T-helper 2 cell treated with Interferon-gamma antibody and Interleukin-4, amounts not matched to agents 5 μg/mL and 100 μg/mL, for 36 hours (primary cell): ENCODE measurements around the gene PPT1.

Experiments
- DNase-seq: peaks from one replicate; pipeline ENCODE4 v3.0.0; 2021; ENCODE audit warnings: low spot score
- H3K27ac Mint-ChIP-seq: one replicate; pipeline ENCODE4 v1.8.0; 2021; ENCODE audit warnings: mild to moderate bottlenecking, mixed read lengths
- H3K27me3 Mint-ChIP-seq: one replicate; pipeline ENCODE4 v1.8.0; 2021; ENCODE audit warnings: low read depth, mixed read lengths
- H3K36me3 Mint-ChIP-seq: one replicate; pipeline ENCODE4 v1.8.0; 2021; ENCODE audit warnings: low read depth, mixed read lengths
- H3K4me1 Mint-ChIP-seq: one replicate; pipeline ENCODE4 v1.8.0; 2021; ENCODE audit warnings: low read depth, mixed read lengths
- H3K4me3 Mint-ChIP-seq: one replicate; pipeline ENCODE4 v1.8.0; 2022; ENCODE audit warnings: mild to moderate bottlenecking, moderate library complexity, mixed read lengths
- H3K9me3 Mint-ChIP-seq: one replicate; pipeline ENCODE4 v1.8.0; 2021; ENCODE audit warnings: mixed read lengths

PPT1 gene

DNA sequence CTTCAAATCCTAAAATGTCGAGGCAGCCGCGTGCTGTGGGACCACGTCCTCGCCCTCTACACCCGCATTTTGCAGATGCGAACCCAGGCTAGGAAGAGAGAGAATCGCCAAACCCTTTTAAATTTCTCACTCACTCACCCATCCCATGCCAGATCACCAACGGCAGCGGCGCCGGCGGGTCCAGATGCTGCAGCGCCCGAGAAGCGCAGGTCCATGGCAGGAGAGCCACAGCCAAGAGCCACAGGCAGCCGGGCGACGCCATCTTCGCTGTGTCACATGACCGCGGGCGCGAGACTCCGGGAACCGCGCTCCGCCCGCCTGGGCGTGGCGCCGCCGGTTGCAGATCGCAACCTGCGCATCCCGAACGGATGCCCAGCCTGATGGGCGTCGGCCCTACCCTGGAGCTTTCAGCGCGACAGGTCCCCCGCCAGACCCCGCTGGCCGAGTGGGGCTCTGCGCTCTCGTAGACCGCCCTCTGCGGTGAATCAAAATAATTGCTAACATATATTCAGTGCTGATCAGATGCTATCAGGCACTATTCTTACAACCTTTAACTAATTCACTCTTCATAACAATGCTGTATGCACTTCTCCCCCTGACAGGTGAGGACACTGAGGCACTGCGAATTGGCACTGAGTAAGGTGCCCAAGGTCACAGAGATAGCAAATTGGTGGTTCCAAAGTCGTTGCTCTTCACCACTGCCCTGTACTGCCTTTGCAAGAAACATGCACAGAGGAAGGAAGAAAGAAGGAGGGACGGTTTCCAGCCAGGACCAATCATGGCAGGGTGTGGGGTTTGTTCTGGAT is at the start of gene PPT1:
PPT1 (minus strand) TSS at position 276 of the 806 bp plus-strand sequence; CDS start at position 262, 14 bp downstream.
- H3K36me3 Mint-ChIP-seq = peaks cover 14% of the 10 kb centered on the region
- H3K9me3 Mint-ChIP-seq = peaks cover 3% of the 10 kb centered on the region
- peaks cover 29% of the 10 kb centered on the region for H3K4me1 Mint-ChIP-seq
- H3K4me3 Mint-ChIP-seq = peak within 1 kb of the TSS; percentile 97
- peaks cover 15% of the 10 kb centered on the region for H3K27me3 Mint-ChIP-seq
- H3K27ac Mint-ChIP-seq = peak within 1 kb of the TSS; percentile 96
- DNase-seq = peak; percentile 82

DNA sequence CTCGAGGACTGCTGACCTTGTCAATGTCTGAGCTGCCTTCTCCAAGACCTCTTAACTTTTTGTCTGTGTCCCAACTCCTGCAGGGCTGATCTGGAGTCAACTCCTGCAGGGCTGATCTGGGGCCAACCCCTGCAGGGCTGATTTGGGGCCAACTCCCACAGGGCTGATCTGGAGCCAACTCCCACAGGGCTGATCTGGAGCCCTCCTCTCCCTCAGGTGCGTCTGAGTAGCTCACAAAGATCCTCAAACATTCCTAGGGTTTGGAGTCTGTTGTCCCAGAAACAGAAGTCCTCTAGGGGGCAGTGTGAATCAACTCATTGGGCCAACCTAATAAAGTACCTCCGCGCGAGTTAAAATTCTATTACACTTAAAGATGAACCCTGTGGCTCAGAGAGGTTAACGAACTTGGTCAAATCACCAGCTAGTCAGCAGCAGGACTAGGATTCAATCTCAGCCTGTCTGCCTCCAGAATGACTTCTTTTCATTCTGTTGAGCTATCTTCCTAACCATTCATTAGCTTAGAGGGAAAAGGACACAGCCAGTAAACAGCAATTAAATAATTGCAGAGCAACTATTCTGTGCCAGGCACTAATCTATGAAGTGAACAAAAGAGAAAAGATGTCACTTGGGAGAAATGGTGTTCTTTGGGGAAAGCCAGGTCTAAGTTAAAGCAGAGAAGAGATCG is 47.0 kb upstream of the PPT1 start:
- Mint-ChIP-seq H3K4me1 (peaks cover 10% of the 10 kb centered on the region), H3K4me3 (no peak overlapping the region), H3K27ac (no peak overlapping the region), H3K9me3 (no peaks in the 10 kb centered on the region), H3K36me3 (no peaks in the 10 kb centered on the region), H3K27me3 (peaks cover 49% of the 10 kb centered on the region)
- DNase-seq = peak; percentile 48

DNA sequence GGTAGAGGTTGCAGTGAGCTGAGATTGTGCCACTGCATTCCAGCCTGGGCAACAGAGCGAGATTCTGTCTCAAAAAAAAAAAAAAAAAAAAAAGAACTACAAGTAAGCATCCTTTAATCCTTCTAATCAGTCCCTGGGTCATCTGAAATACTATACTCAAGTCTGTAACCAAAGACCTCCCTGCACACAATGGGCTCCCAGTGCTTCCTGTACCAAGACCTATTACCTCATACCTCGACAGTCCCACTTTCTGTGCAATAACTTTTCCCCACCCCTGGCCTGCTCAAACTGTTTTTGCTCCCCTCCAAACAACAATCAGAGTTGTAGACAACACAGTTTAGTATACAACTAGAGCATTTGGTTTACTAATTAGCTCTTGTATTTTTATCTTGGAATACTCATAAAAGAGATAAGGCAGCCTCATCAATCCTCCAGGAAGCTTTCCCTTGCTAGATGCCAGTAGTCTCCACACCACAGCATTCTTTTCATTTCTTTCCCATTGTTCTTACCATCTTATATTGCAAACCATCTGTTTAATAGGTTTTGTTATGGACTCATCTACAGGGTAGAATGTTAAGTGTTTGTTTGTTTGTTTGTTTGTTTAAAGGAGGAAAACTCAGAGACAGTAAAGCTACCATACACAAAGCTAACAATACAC is 45.0 kb upstream of the PPT1 start:
- Mint-ChIP-seq H3K36me3 (no peaks in the 10 kb centered on the region), H3K9me3 (no peaks in the 10 kb centered on the region), H3K27me3 (peaks cover 39% of the 10 kb centered on the region), H3K4me3 (no peak overlapping the region), H3K27ac (no peak overlapping the region), H3K4me1 (peaks cover 7% of the 10 kb centered on the region)
- DNase-seq = no peak

DNA sequence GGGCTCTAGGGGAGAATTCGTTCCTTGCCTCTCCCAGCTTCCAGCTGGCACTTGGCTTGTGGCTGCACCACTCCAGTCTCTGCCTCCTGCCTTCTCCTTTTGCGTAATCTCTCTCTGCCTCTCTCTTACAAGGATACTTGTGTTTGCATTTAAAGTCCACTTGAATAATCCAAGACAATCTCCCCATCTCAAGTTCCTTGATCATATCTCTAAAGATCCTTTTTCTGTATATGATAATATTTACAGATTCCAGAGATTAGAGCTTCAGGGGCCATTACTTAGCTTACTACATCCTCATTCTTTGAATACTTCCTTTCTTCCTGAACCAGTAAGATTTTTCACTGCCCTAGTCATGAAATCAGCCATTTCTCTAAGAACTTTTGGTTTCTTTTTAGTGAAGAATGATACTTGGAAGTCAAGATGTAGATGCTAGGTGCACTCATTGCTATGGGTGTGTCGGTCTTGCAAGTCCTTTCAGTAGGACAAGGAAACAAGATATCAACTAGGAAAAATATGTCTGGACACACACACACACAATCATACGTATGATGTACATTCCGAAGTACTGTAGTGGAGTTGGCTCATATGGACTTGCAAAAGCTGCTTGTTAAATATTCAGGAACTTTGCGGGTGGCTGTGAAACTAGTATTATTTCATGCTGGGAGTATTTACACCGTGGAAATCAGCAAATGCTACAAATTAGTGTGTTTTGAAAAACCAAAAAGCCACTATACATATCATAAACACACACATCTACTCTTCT is 43.3 kb upstream of the PPT1 start:
- Mint-ChIP-seq H3K4me1 (peaks cover 7% of the 10 kb centered on the region), H3K9me3 (no peaks in the 10 kb centered on the region), H3K4me3 (no peak overlapping the region), H3K27me3 (peaks cover 33% of the 10 kb centered on the region), H3K27ac (no peak overlapping the region), H3K36me3 (no peaks in the 10 kb centered on the region)
- no peak for DNase-seq

DNA sequence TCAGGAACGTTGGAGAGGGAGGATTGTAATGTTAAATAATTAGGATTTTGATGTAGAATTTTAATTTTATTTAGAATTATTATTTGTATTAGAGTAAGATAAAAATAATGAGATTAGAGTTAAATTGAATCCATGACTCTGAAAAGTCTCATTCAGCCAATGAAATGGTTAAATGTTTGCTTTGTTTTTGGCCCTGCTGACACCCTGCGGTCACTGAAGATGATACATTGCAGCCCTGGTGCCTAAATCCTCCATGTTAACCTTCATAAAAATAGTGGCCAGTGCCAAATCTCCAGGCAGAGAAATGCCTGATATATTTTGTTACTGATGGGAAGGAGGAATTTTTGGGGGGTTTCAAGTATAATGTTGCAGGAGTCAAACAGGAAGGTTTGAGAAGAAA is 36.8 kb upstream of the PPT1 start:
- Mint-ChIP-seq H3K27ac (no peak overlapping the region), H3K27me3 (peaks cover 12% of the 10 kb centered on the region), H3K4me3 (no peak overlapping the region), H3K36me3 (no peaks in the 10 kb centered on the region), H3K9me3 (peaks cover 13% of the 10 kb centered on the region), H3K4me1 (peaks cover 5% of the 10 kb centered on the region)
- no peak for DNase-seq

DNA sequence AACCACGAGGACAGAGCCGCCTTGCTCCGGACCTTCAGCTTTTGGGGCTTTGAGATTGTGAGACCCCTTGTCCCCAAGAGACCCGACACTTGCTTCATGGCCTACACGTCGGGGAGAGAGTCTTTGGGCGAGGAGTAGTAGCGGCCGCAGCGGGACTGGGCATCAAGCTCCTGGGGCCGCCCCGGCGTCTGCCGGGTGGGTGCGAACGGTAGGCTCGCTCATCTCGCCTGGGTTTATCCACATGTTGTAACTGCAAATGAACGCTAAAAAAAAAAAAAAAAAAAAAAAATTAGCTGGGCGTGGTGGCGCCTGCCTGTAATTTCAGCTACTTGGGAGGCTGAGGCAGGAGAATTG is 36.2 kb upstream of the PPT1 start:
- H3K36me3 Mint-ChIP-seq = no peaks in the 10 kb centered on the region
- peaks cover 10% of the 10 kb centered on the region for H3K27me3 Mint-ChIP-seq
- H3K9me3 Mint-ChIP-seq = peaks cover 13% of the 10 kb centered on the region
- no peak for DNase-seq
- H3K4me3 Mint-ChIP-seq = no peak overlapping the region
- peaks cover 5% of the 10 kb centered on the region for H3K4me1 Mint-ChIP-seq
- H3K27ac Mint-ChIP-seq = no peak overlapping the region

DNA sequence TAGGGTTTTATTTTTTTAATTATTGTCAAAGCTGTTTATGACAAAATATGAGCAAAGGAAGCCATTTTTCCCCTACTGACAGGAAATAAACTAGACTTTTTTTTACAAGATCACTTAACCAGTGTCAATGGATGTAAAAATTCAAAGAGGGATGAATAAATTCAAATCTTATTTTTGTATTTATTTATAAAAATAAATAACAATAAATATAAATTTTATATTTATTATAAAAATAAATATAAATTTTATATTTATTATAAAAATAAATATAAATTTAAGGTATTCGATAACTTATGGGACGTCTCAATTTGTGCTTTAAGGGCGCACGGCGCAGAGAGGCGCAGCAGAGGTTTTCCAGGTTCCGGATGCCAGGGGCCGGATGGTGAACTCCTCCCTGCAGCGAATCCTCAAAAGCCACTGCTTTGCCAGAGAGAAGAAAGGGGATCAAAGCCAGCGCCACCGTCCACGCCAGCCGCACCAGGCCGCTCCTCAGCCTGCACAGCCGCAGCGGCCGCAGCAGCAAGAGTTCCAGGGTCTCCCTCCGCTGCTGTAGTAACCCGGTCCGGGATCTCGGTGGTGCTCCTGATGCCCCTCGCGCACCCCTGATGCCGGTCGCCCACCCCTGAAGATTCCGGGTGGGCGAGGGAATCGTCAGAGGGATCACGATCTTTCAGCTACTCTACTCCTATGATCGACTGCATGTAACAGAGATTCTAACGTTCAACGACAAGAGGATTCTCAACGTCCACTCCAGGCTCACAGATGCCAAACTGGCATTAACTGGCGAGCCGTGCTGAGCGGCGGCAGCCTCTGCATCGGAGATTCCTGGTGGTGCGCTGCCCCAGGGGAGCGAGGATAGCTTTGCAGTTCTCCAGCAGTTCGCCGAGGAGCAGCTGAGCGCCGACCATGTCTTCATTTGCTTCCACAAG is 35.6 kb upstream of the PPT1 start:
- H3K9me3 Mint-ChIP-seq = peaks cover 13% of the 10 kb centered on the region
- H3K4me1 Mint-ChIP-seq = peaks cover 5% of the 10 kb centered on the region
- peaks cover 10% of the 10 kb centered on the region for H3K27me3 Mint-ChIP-seq
- H3K36me3 Mint-ChIP-seq = no peaks in the 10 kb centered on the region
- no peak for DNase-seq
- H3K4me3 Mint-ChIP-seq = no peak overlapping the region
- no peak overlapping the region for H3K27ac Mint-ChIP-seq

DNA sequence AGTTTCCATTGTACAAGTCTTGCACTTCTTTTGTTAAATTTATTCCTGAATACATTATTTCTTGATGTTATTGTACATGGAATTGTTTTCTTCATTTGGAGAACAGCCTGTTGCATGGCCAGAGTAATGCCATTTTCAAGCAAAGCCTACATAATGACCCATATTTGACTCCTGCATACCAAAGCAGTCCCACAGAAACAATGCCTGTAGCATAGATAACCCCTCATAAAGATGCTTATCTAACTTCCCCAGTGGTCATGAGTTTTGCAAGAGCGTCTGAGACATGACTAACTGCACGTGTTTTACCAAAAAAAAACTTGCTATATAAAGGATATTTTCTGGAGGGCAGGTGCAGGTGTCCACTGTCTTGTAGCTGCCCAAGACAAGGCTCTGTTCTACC is 33.8 kb upstream of the PPT1 start:
- no peak for DNase-seq
- H3K27ac Mint-ChIP-seq = no peak overlapping the region

DNA sequence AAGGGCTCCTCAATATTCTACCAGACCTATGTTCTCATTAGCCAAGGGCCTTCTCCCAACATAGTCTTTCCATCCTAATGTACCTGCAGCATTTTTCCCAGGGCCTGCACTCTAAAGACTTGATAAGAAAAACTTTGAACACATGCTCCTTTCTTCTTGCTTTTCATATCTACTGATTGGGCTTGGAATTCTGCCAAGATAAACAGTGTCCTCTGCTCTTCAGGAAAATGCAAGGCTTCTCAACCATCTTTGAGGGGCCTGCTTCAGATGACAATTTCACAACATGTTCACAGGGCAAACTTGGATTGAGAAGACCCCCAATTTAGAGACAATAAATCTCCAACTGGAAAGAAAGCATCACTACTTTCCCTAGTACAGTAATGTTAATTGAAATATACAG is 25.8 kb upstream of the PPT1 start:
- Mint-ChIP-seq H3K9me3 (no peaks in the 10 kb centered on the region), H3K36me3 (no peaks in the 10 kb centered on the region), H3K4me3 (no peak overlapping the region), H3K27me3 (peaks cover 18% of the 10 kb centered on the region), H3K4me1 (no peaks in the 10 kb centered on the region), H3K27ac (no peak overlapping the region)
- no peak for DNase-seq

More for the DNA sequence above, 33.8 kb upstream of the PPT1 start:
- Mint-ChIP-seq H3K4me3 (no peak overlapping the region), H3K4me1 (peaks cover 5% of the 10 kb centered on the region), H3K27me3 (peaks cover 3% of the 10 kb centered on the region), H3K36me3 (no peaks in the 10 kb centered on the region), H3K9me3 (peaks cover 13% of the 10 kb centered on the region)

DNA sequence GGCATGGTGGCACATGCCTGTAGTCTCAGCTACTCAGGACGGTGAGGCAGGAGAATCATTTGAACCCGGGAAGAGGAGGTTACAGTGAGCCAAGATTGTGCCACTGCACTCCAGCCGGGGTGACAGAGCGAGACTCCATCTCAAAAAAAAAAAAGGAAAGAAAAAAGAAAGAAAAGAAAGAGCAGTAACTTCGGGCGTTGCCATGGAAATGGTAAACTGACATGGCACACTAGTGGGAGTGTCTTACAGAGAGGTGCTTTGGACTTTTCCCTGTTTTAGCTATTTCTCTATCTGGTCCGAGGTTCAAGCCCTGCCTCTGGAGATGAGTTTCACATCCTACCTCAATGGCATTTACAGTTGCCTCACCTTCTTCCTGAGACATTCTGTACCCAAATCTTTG is 23.1 kb upstream of the PPT1 start:
- no peaks in the 10 kb centered on the region for H3K36me3 Mint-ChIP-seq
- no peak overlapping the region for H3K4me3 Mint-ChIP-seq
- H3K9me3 Mint-ChIP-seq = no peaks in the 10 kb centered on the region
- no peak overlapping the region for H3K27ac Mint-ChIP-seq
- peaks cover 31% of the 10 kb centered on the region for H3K27me3 Mint-ChIP-seq
- no peak for DNase-seq
- H3K4me1 Mint-ChIP-seq = no peaks in the 10 kb centered on the region

DNA sequence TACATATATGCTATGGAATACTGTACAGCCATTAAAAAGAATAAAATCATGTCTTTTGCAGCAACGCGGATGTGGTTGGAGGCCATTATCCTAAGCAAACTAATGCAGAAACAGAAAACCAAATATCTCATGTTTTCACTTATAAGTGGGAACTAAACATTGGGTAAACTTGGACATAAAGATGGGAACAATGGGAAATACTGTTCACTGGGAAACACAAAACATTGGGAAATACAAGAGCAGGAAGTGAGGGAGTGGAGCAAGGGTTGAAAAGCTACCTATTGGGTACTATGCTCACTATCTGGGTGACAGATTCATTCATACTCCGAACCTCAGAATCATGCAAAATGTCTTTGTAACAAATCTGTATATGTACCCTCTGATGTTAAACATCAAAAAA is 17.3 kb upstream of the PPT1 start:
- peaks cover 5% of the 10 kb centered on the region for H3K36me3 Mint-ChIP-seq
- H3K27ac Mint-ChIP-seq = no peak overlapping the region
- peaks cover 32% of the 10 kb centered on the region for H3K9me3 Mint-ChIP-seq
- no peak for DNase-seq
- peaks cover 27% of the 10 kb centered on the region for H3K27me3 Mint-ChIP-seq
- no peaks in the 10 kb centered on the region for H3K4me1 Mint-ChIP-seq
- H3K4me3 Mint-ChIP-seq = no peak overlapping the region

DNA sequence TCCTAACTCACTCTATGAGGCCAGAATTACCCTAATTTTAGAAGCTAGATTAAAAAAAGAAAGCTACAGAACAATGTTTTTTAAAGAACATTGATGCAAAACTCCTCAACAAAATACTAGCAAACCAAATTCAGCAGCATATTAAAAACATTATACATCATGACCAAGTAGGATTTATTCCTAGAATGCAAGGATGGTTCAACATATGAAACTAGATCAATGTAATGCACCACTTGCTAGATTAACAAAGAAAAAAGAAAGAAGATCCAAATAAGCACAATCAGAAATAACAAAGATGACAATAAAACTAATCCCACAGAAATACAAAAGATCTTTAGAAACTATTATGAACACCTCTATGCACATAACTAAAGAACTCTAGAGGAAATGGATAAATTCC is 13.3 kb upstream of the PPT1 start:
- Mint-ChIP-seq H3K27me3 (peaks cover 18% of the 10 kb centered on the region), H3K4me1 (no peaks in the 10 kb centered on the region), H3K4me3 (no peak overlapping the region), H3K9me3 (peaks cover 39% of the 10 kb centered on the region), H3K36me3 (peaks cover 5% of the 10 kb centered on the region), H3K27ac (no peak overlapping the region)
- DNase-seq = no peak
